NCI-H1105 (cell line): ENCODE data around the gene ACTN1.
"Not testable (repeated sequence)": the region's sequence is repeated elsewhere in the genome, so short reads cannot be mapped to it uniquely, and the experiment has no call there.

Source experiments
- DNase-seq: peaks from one replicate; lab custom pipeline; 2025; lab: John Stamatoyannopoulos, UW

The ACTN1 gene

GRCh38 chr14:68986926-68987652 is 8.0 kb upstream of the ACTN1 start:
- no peak for DNase-seq

GRCh38 chr14:68986225-68986624 is 7.1 kb upstream of the ACTN1 start:
- no peak for DNase-seq

GRCh38 chr14:68984686-68985085 is 5.6 kb upstream of the ACTN1 start:
- DNase-seq = no peak

GRCh38 chr14:68983191-68983590 is 4.1 kb upstream of the ACTN1 start:
- no peak for DNase-seq

- DNase-seq = no peak
These were observed 3.5 kb upstream of the ACTN1 start for GRCh38 chr14:68982581-68982980.

- DNase-seq = no peak
These were observed 2.5 kb upstream of the ACTN1 start for GRCh38 chr14:68981539-68981976.

- DNase-seq = no peak
These were observed 2.0 kb upstream of the ACTN1 start for GRCh38 chr14:68981139-68981538.

GRCh38 chr14:68979722-68980451 is 785 bp upstream of the ACTN1 start:
- peak; percentile 12 for DNase-seq

- DNase-seq = peak; percentile 60
These were observed 760 bp downstream of the ACTN1 start for GRCh38 chr14:68978172-68978911.

- DNase-seq = no peak
These were observed 1.4 kb downstream of the ACTN1 start for GRCh38 chr14:68977718-68978171.

- no peak for DNase-seq
These were observed 1.9 kb downstream of the ACTN1 start for GRCh38 chr14:68977180-68977717.

GRCh38 chr14:68976160-68977067 is 2.7 kb downstream of the ACTN1 start:
- DNase-seq = no peak

GRCh38 chr14:68975667-68976066 is 3.4 kb downstream of the ACTN1 start:
- DNase-seq = no peak

- DNase-seq = no peak
These were observed 4.2 kb downstream of the ACTN1 start for GRCh38 chr14:68974759-68975347.

GRCh38 chr14:68973639-68974038 is 5.5 kb downstream of the ACTN1 start:
- no peak for DNase-seq

GRCh38 chr14:68973219-68973565 is 5.9 kb downstream of the ACTN1 start:
- DNase-seq = not testable (repeated sequence)

- no peak for DNase-seq
These were observed 6.4 kb downstream of the ACTN1 start for GRCh38 chr14:68972507-68973218.

- no peak for DNase-seq
These were observed 7.6 kb downstream of the ACTN1 start for GRCh38 chr14:68971411-68972035.

GRCh38 chr14:68970736-68971135 is 8.4 kb downstream of the ACTN1 start:
- DNase-seq = no peak

- no peak for DNase-seq
These were observed 9.0 kb downstream of the ACTN1 start for GRCh38 chr14:68970038-68970612.
